Measurements from ENCODE around the gene RFX2.

DNA sequence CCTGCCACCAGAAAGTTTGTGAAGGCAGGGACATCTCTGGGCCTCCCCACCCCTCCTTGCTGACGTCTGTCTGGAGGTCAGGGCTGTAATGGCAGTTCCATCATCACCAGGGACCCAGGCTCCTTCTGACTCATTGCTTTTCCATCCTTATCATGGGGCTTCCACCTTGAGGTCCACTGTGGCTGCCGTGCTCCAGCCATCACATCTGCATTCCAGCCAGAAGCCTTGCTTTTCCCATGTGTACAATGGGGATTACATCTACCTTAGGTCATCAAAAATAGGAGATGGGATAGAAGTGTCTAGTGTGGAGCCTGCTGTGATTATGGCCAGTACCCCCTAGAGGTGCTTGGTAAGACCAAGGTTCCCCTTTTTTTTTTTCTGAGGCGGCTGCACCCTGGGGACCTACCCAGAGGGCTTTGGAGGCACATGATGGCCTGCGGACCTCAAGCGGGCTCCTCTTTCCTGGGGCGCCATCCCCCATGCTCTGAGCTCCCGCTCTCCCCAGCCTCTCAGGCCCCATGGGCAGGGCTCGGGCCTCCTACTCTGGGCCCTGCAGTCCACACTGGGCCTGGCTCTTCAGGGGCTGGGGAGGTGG, 119.0 kb downstream of the RFX2 start:
- TF ChIP-seq, protein P1, sequence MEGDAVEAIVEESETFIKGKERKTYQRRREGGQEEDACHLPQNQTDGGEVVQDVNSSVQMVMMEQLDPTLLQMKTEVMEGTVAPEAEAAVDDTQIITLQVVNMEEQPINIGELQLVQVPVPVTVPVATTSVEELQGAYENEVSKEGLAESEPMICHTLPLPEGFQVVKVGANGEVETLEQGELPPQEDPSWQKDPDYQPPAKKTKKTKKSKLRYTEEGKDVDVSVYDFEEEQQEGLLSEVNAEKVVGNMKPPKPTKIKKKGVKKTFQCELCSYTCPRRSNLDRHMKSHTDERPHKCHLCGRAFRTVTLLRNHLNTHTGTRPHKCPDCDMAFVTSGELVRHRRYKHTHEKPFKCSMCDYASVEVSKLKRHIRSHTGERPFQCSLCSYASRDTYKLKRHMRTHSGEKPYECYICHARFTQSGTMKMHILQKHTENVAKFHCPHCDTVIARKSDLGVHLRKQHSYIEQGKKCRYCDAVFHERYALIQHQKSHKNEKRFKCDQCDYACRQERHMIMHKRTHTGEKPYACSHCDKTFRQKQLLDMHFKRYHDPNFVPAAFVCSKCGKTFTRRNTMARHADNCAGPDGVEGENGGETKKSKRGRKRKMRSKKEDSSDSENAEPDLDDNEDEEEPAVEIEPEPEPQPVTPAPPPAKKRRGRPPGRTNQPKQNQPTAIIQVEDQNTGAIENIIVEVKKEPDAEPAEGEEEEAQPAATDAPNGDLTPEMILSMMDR (IDR thresholded peaks at IDR 0.05; ENCODE audit: low read depth, low read length, poor library complexity, severe bottlenecking), result no peak
- no peak for TF ChIP-seq EZH2phosphoT487 (IDR thresholded peaks at IDR 0.05; ENCODE audit: borderline replicate concordance, low read length)

Measured in DOHH2 (cell line).